Stimulated activated CD8-positive, alpha-beta memory T cell treated with anti-CD3 and anti-CD28 coated beads, Interleukin-4, amount 100 ng/mL, for 48 hours (primary cell): ENCODE results near the gene PSMD8.
"Not testable (repeated sequence)": the region's sequence is repeated elsewhere in the genome, so short reads cannot be mapped to it uniquely, and the experiment has no call there.

ENCODE experiments used
- DNase-seq: peaks from one replicate; pipeline ENCODE4 v3.0.0-alpha.2; 2020

The PSMD8 gene

GRCh38 chr19:38388349-38389100 is 14.2 kb downstream of the PSMD8 start, which contains the start of gene SPRED3:
Gene SPRED3 (plus strand): TSS chr19:38388697. CDS start chr19:38390303, 1,606 bp downstream.
- no peak for DNase-seq

- no peak for DNase-seq
These were observed 14.9 kb downstream of the PSMD8 start for GRCh38 chr19:38389101-38389925.

GRCh38 chr19:38389957-38390924 is 15.9 kb downstream of the PSMD8 start:
- DNase-seq, result no peak

- no peak for DNase-seq
These were observed 17.6 kb downstream of the PSMD8 start for GRCh38 chr19:38391911-38392464.

GRCh38 chr19:38392707-38393308 is 18.4 kb downstream of the PSMD8 start:
- DNase-seq, result peak; percentile 40

- peak; percentile 86 for DNase-seq
These were observed 20.1 kb downstream of the PSMD8 start for GRCh38 chr19:38394488-38394887.

- peak; percentile 64 for DNase-seq
These were observed 21.2 kb downstream of the PSMD8 start for GRCh38 chr19:38395381-38396114.

GRCh38 chr19:38399081-38399480 is 24.7 kb downstream of the PSMD8 start:
- DNase-seq, result no peak

- DNase-seq, result no peak
These were observed 25.2 kb downstream of the PSMD8 start for GRCh38 chr19:38399537-38399936.

GRCh38 chr19:38400361-38400760 is 26.0 kb downstream of the PSMD8 start:
- DNase-seq, result no peak

- no peak for DNase-seq
These were observed 26.8 kb downstream of the PSMD8 start for GRCh38 chr19:38401148-38401547.

GRCh38 chr19:38402623-38402966 is 28.2 kb downstream of the PSMD8 start:
- no peak for DNase-seq

- peak; percentile 97 for DNase-seq
These were observed 28.8 kb downstream of the PSMD8 start, which contains the start of gene FAM98C for GRCh38 chr19:38402967-38403674. Gene FAM98C (plus strand): TSS chr19:38403093. CDS start chr19:38403154, 61 bp downstream.

GRCh38 chr19:38404858-38405257 is 30.5 kb downstream of the PSMD8 start:
- DNase-seq, result no peak

GRCh38 chr19:38405276-38405675 is 30.9 kb downstream of the PSMD8 start:
- no peak for DNase-seq

- DNase-seq, result no peak
These were observed 35.3 kb downstream of the PSMD8 start for GRCh38 chr19:38409631-38410133.

GRCh38 chr19:38410407-38410806 is 36.0 kb downstream of the PSMD8 start:
- DNase-seq, result not testable (repeated sequence)

GRCh38 chr19:38411041-38411712 is 36.8 kb downstream of the PSMD8 start:
- no peak for DNase-seq

GRCh38 chr19:38411898-38412297 is 37.5 kb downstream of the PSMD8 start:
- not testable (repeated sequence) for DNase-seq

- no peak for DNase-seq
These were observed 38.1 kb downstream of the PSMD8 start for GRCh38 chr19:38412491-38412890.
